Peyer's patch (tissue), 4 donors: ENCODE measurements around the gene MCRIP2. TPM values are rescaled to one million over a fixed set of nuclear protein-coding genes. Genes with fewer than 3 reads are reported as not detected.

ENCODE experiments used
- DNase-seq, 3 donors: peaks; one replicate each; pipeline ENCODE4 v3.0.0-alpha.2; 2017 to 2019
- H3K27ac ChIP-seq, 4 donors: fragments of 200-600 bp; sonication (generic); one replicate each; pipeline ENCODE4 v1.5.1; 2016 to 2019
- H3K27me3 ChIP-seq, 2 donors: fragments of 200-600 bp; sonication (generic); one replicate each; pipeline ENCODE4 v1.5.1; 2019
- H3K36me3 ChIP-seq, 3 donors: fragments of 200-600 bp; sonication (generic); one replicate each; pipeline ENCODE4 v1.5.1; 2016 to 2019
- H3K4me1 ChIP-seq, 4 donors: fragments of 200-600 bp; sonication (generic); one replicate each; pipeline ENCODE4 v1.5.1; 2016 to 2019
- H3K4me3 ChIP-seq, 4 donors: fragments of 200-600 bp; sonication (generic); 1 replicate in 3 of 4; 2 replicates in 1 of 4; pipeline ENCODE4 v1.5.1; 2016 to 2019; ENCODE audit warnings: mild to moderate bottlenecking in 1 of 4
- H3K9me3 ChIP-seq, 4 donors: fragments of 200-600 bp; sonication (generic); one replicate each; pipeline ENCODE4 v1.5.1; 2016 to 2019; ENCODE audit warnings: mild to moderate bottlenecking in 1 of 4
- CTCF ChIP-seq, 6 experiments: fragments of 450-650 bp in 4 of 6; fragments of 200-600 bp in 2 of 6; sonication (generic) in 1 of 6; IDR thresholded peaks; one replicate each; pipeline ENCODE4 v1.5.1; 2017 to 2019; ENCODE audit warnings: antibody characterized with exemption in 6 of 6, mild to moderate bottlenecking in 3 of 6, moderate library complexity in 1 of 6
- POLR2A ChIP-seq, 2 donors: fragments of 450-650 bp; IDR thresholded peaks; one replicate each; pipeline ENCODE4 v1.5.1; 2017; ENCODE audit warnings: antibody characterized with exemption in 2 of 2, mild to moderate bottlenecking in 2 of 2, moderate library complexity in 2 of 2
- total RNA-seq, 4 donors: library from RNA; depleted of rRNA; stranded (reverse); fragments of >200 nt; gene quantifications; one replicate each; pipeline ENCODE4 v1.1.0, GENCODE V29; 2016

The MCRIP2 gene
- total RNA-seq, 4 donors from 2014 or later = 114 to 260 (median 222) TPM

GRCh38 chr16:694187-694862 lies 52.7 kb downstream of the MCRIP2 start:
- H3K27ac ChIP-seq = peak overlapping the region in 1 of 4 donors; percentile 60
- TF ChIP-seq POLR2A (IDR thresholded peaks at IDR 0.05) (no peak), CTCF (IDR thresholded peaks at IDR 0.05) (no peak)
- peak overlapping the region; percentile 37 to 58 (median 50) for H3K4me3 ChIP-seq
- no peak for DNase-seq
- H3K27me3 ChIP-seq = peaks cover 0 to 28% of the 10 kb centered on the region in 2 donors
- H3K36me3 ChIP-seq = no peaks in the 10 kb centered on the region
- H3K4me1 ChIP-seq = peaks cover 0 to 33% (median 25%) of the 10 kb centered on the region in 4 donors
- H3K9me3 ChIP-seq = no peaks in the 10 kb centered on the region

GRCh38 chr16:694863-695354 lies 53.3 kb downstream of the MCRIP2 start:
- H3K36me3 ChIP-seq = no peaks in the 10 kb centered on the region

DNA sequence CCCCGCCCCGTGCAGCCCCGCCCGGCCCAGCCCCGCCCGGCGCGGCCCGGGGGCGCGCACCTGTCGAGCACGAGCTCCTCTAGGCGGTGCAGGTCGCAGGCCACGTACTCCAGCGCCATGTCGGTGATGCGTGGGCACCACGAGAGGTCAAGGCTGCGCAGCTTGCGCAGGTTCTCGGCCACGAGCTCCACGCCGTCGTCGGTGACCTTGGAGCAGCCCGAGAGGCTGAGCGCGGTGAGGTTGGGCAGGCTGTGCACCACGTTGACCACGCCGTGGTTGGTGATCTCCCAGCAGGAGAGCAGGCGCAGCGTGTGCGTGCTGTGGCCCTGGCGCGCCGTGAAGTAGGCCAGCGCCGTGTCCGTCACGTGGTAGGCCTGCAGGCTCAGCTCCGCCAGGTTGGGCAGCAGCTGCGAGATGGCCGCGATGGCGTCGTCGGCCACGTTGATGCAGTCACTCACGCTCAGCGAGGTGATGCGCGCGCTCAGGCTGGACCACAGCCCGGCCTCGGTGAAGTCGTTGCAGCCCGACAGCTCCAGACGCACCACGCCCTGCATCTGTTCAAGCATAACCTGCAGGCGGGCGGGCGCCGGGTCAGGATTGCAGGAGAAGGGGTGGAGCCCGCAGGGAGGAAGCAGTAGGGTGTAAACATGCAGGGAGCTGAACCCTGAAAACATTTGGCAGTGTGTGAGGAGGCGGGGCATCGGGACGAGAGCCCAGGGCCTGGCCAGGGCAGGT lies 53.9 kb downstream of the MCRIP2 start:
- TF ChIP-seq CTCF (IDR thresholded peaks at IDR 0.05) (no peak), POLR2A (IDR thresholded peaks at IDR 0.05) (peak in 1 of 2 donors; percentile 19)

More at GRCh38 chr16:694863-695354, 53.3 kb downstream of the MCRIP2 start:
- H3K9me3 ChIP-seq = no peaks in the 10 kb centered on the region
- H3K27me3 ChIP-seq = peaks cover 0 to 33% of the 10 kb centered on the region in 2 donors
- peak overlapping the region in 2 of 4 donors; percentile 47 to 60 for H3K27ac ChIP-seq
- no peak for DNase-seq
- TF ChIP-seq POLR2A (IDR thresholded peaks at IDR 0.05) = no peak
- TF ChIP-seq CTCF (IDR thresholded peaks at IDR 0.05) = no peak
- peaks cover 0 to 29% (median 20%) of the 10 kb centered on the region in 4 donors for H3K4me1 ChIP-seq
- peak overlapping the region; percentile 37 to 58 (median 50) for H3K4me3 ChIP-seq

More for the DNA sequence above, 53.9 kb downstream of the MCRIP2 start:
- H3K4me3 ChIP-seq = peak overlapping the region; percentile 37 to 58 (median 50)
- no peaks in the 10 kb centered on the region for H3K9me3 ChIP-seq
- H3K4me1 ChIP-seq = peaks cover 0 to 29% (median 21%) of the 10 kb centered on the region in 4 donors
- peaks cover 0 to 39% of the 10 kb centered on the region in 2 donors for H3K27me3 ChIP-seq
- peak overlapping the region; percentile 35 to 72 (median 56) for H3K27ac ChIP-seq
- no peaks in the 10 kb centered on the region for H3K36me3 ChIP-seq
- peak; percentile 63 to 87 (median 87) for DNase-seq

Other genes with a start within 250 kb of the MCRIP2 start
- 10 to 100 TPM in 3 of 4 donors, 1 to 10 TPM in 1; 9.6 to 65.2 (median 29.5) TPM for gene NME4, start 244.6 kb upstream of the MCRIP2 start, total RNA-seq
- 100 to 1,000 TPM in 2 of 4 donors, 10 to 100 TPM in 2; 32.2 to 154 (median 105) TPM for gene DECR2, start 239.9 kb upstream of the MCRIP2 start, total RNA-seq
- 100 to 1,000 TPM in 2 of 4 donors, 10 to 100 TPM in 2; 55.5 to 136 (median 106) TPM for gene RAB11FIP3, start 216.2 kb upstream of the MCRIP2 start, total RNA-seq
- gene CAPN15, start 114.1 kb upstream of the MCRIP2 start, total RNA-seq = 100 to 1,000 TPM in 3 of 4 donors, 10 to 100 TPM in 1; 50.3 to 249 (median 167) TPM
- not detected for gene PRR35, start 81.4 kb upstream of the MCRIP2 start, total RNA-seq
- 10 to 100 TPM in 1 of 4 donors, 1 to 10 TPM in 3; 1.2 to 17.3 (median 1.5) TPM for gene NHLRC4, start 74.8 kb upstream of the MCRIP2 start, total RNA-seq
- gene PIGQ, start 71.9 kb upstream of the MCRIP2 start, total RNA-seq = 10 to 100 TPM; 33.1 to 65.6 (median 55.2) TPM
- 10 to 100 TPM; 27.2 to 83.6 (median 62.7) TPM for gene RAB40C, start 51.8 kb upstream of the MCRIP2 start, total RNA-seq
- gene WFIKKN1, start 10.8 kb upstream of the MCRIP2 start, total RNA-seq = 1 to 10 TPM; 2.5 to 6.2 (median 3.8) TPM
- 100 to 1,000 TPM in 1 of 4 donors, 10 to 100 TPM in 3; 44.5 to 153 (median 60.2) TPM for gene METTL26, start 5.5 kb upstream of the MCRIP2 start, total RNA-seq
- 100 to 1,000 TPM in 2 of 4 donors, 10 to 100 TPM in 2; 29.8 to 154 (median 73.6) TPM for gene WDR90, start 7.5 kb downstream of the MCRIP2 start, total RNA-seq
- 100 to 1,000 TPM; 110 to 416 (median 239) TPM for gene RHOT2, start 26.3 kb downstream of the MCRIP2 start, total RNA-seq
- gene RHBDL1, start 33.8 kb downstream of the MCRIP2 start, total RNA-seq = 10 to 100 TPM in 2 of 4 donors, 1 to 10 TPM in 2; 4.1 to 13.6 (median 9.9) TPM
- 100 to 1,000 TPM in 3 of 4 donors, 10 to 100 TPM in 1; 96.0 to 291 (median 107) TPM for gene STUB1, start 38.6 kb downstream of the MCRIP2 start, total RNA-seq
- 10 to 100 TPM; 45.6 to 56.1 (median 51.9) TPM for gene JMJD8, start 42.5 kb downstream of the MCRIP2 start, total RNA-seq
- gene WDR24, start 48.6 kb downstream of the MCRIP2 start, total RNA-seq = 10 to 100 TPM in 3 of 4 donors, 1 to 10 TPM in 1; 8.3 to 20.4 (median 15.4) TPM
- gene FBXL16, start 64.0 kb downstream of the MCRIP2 start, total RNA-seq = 1 to 10 TPM; 1.4 to 2.5 (median 1.9) TPM
- 10 to 100 TPM in 2 of 4 donors, 1 to 10 TPM in 2; 4.0 to 33.8 (median 8.9) TPM for gene METRN, start 73.3 kb downstream of the MCRIP2 start, total RNA-seq
- gene ANTKMT, start 79.3 kb downstream of the MCRIP2 start, total RNA-seq = 10 to 100 TPM; 52.8 to 93.9 (median 72.0) TPM
- 10 to 100 TPM in 1 of 4 donors, 1 to 10 TPM in 3; 2.1 to 13.2 (median 6.3) TPM for gene CCDC78, start 84.6 kb downstream of the MCRIP2 start, total RNA-seq
- gene HAGHL, start 85.3 kb downstream of the MCRIP2 start, total RNA-seq = 10 to 100 TPM in 1 of 4 donors, 1 to 10 TPM in 2, under 1 TPM in 1; 0.53 to 42.9 (median 3.4) TPM
- 100 to 1,000 TPM in 2 of 4 donors, 10 to 100 TPM in 2; 73.4 to 164 (median 117) TPM for gene CIAO3, start 99.2 kb downstream of the MCRIP2 start, total RNA-seq
- 1 to 10 TPM in 3 of 4 donors, not detected in 1; 2.6 to 7.7 (median 5.4) TPM for gene MSLN, start 118.9 kb downstream of the MCRIP2 start, total RNA-seq
- gene RPUSD1, start 146.6 kb downstream of the MCRIP2 start, total RNA-seq = 10 to 100 TPM; 31.0 to 42.1 (median 37.4) TPM
- gene CHTF18, start 146.8 kb downstream of the MCRIP2 start, total RNA-seq = 10 to 100 TPM; 12.1 to 91.6 (median 19.0) TPM
- gene GNG13, start 158.9 kb downstream of the MCRIP2 start, total RNA-seq = 1 to 10 TPM in 1 of 4 donors, not detected in 3; 1.9 TPM